Coronary artery (tissue), 2 donors: ENCODE data around the gene JDP2.

Source experiments
- DNase-seq: peaks from one replicate; pipeline ENCODE4 v3.0.0-alpha.2; 2017; ENCODE audit warnings: low spot score
- H3K27ac ChIP-seq, 2 donors: fragments of 200-600 bp; sonication (generic); one replicate each; pipeline ENCODE4 v1.5.1; 2016 to 2019
- H3K4me3 ChIP-seq: fragments of 200-600 bp; sonication (generic); 2 replicates; pipeline ENCODE4 v1.5.1; 2016; ENCODE audit warnings: mild to moderate bottlenecking, moderate library complexity
- TF ChIP-seq, protein P1 (sequence below): fragments of 200-600 bp; sonication (generic); IDR thresholded peaks from one replicate; pipeline ENCODE4 v1.5.1; 2019; ENCODE audit warnings: antibody characterized with exemption

Gene JDP2

DNA sequence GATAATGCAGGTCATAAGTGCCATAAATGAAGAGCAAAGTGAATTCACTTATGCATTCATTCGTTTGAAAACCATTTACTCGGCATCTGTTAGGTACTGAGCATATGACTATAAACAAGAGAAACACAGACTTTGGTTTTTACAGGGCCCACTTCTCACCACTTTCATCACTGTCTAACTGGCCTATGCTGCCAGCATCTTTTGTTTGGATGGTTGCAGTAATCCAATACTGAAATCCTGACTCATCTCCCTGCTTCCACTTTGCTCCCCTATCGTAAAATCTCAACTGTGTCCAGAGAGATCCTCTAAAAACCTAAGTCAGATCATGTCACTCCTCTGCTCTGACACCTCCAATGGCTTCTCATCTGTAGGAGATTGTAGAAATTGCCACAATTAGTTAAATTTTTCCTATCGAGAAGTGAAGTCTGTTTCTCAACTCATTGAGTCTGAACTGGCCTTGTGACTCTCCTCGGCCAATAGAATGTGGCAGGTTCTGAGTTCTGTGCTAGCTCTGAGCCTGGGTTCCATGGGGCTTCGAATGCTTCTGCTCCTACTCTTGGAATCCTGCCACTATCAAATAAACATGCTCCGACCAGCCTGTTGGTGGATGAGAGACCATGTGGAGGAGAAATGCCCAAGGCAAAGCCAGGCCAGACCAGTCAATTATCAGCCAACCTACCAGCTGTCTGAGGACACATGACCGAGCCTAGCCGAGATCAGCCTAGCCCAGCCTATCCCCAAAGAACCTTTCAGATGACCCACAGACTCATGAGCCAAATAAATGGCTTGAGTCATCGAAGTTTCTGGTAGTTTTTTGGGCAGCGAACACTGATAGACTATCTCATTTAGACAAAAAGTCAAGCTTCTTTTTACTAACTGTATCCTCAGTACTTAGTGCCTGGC lies 92.3 kb downstream of the JDP2 start:
- DNase-seq: no peak
- Histone ChIP-seq H3K4me3 (no peak overlapping the region), H3K27ac (no peak overlapping the region)
- TF ChIP-seq, protein P1, sequence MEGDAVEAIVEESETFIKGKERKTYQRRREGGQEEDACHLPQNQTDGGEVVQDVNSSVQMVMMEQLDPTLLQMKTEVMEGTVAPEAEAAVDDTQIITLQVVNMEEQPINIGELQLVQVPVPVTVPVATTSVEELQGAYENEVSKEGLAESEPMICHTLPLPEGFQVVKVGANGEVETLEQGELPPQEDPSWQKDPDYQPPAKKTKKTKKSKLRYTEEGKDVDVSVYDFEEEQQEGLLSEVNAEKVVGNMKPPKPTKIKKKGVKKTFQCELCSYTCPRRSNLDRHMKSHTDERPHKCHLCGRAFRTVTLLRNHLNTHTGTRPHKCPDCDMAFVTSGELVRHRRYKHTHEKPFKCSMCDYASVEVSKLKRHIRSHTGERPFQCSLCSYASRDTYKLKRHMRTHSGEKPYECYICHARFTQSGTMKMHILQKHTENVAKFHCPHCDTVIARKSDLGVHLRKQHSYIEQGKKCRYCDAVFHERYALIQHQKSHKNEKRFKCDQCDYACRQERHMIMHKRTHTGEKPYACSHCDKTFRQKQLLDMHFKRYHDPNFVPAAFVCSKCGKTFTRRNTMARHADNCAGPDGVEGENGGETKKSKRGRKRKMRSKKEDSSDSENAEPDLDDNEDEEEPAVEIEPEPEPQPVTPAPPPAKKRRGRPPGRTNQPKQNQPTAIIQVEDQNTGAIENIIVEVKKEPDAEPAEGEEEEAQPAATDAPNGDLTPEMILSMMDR: no peak

DNA sequence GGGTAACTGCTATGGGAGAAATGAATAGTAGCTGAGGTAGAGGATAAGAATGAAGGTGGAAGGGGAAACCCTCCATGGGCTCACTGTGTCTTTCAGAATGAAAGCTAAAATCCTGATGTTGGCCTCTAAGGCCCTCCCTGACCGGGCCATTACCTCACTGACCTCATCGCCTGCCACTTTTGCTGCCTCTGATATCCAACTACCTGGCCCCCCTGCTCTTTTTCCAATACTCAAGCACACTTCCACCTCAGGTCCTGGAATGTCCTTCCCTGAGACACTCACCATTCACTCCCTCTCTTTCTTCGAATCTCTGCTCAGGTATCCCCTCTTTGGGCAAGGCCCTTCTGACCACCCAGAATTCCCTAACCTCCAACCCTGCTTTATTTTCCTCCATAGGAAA lies 93.0 kb downstream of the JDP2 start:
- DNase-seq: no peak
- no peak overlapping the region for H3K27ac ChIP-seq
- no peak overlapping the region for H3K4me3 ChIP-seq
- TF ChIP-seq, protein P1: no peak

DNA sequence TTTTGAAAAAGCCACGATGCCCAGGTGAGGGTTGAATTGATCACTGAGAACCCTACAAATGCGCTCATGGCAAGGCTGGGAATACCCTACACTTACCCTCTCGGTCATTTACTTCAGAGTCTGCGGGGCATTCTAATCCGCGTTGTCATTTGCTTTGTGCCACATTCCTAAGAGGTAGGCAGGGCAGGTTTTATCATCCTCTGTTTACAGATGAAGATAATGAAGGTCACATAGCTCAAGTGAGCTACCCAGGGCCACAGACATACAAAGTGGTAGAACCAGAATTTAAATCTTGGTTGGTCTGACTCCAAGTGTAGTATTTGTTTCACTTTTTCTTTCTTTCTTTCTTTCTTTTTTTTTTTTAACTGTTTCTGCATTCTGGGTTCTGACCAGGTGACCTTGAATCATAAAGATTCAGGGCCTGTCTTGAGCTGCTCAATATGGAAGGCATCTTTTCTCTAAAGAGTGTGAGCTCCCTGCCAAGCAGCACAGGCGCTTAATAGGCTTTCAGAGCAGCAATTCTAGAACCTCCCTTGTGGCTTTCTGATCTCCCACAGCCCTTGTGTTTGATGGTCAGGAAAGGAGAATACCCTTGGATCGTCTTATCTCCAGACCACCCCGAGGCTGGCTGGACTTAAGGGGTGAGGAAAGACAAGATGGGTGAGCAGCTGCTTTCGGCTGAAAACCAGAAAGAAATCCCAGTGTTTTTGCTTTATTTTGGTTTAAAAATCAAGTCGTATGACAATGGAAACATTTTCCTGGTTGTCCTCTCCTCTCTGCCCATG lies 93.8 kb downstream of the JDP2 start:
- H3K27ac ChIP-seq: no peak overlapping the region
- no peak for DNase-seq
- TF ChIP-seq, protein P1: no peak
- H3K4me3 ChIP-seq: no peak overlapping the region

DNA sequence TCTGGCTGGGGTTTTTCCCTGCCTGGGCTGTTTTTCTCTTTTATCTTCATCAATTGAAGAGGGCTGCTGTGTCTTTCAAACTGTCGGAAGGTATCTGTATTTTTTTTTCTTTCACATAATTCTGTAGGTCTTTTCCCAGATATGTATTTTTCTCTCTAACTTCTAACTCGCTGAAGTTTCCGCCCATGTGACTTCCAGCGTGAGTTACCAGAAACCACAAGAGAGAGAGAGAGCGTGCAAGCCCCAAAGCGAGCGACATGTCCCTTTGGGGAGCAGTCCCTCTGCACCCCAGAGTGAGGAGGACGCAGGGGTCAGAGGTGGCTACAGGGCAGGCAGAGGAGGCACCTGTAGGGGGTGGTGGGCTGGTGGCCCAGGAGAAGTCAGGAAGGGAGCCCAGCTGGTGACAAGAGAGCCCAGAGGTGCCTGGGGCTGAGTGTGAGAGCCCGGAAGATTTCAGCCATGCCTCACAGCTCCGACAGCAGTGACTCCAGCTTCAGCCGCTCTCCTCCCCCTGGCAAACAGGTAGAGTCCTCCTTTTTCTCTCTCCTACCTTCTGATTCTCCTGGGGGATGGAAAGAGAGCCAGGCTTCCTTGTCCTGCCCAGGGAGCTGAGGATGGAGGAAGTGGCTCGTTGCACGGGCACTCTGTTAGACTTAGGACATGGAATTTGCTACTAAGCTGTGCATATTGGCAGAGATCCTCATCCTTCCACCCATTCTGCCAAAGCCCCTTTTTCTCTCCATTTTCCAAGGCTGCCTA lies 94.6 kb downstream of the JDP2 start, which contains the start of gene BATF:
BATF (plus strand) TSS at position 246 of the 759 bp plus-strand sequence; CDS start at position 460, 214 bp downstream.
- H3K27ac ChIP-seq: peak within 1 kb of the TSS in 1 of 2 donors; percentile 58
- TF ChIP-seq, protein P1: no peak
- DNase-seq: no peak
- H3K4me3 ChIP-seq: peak within 1 kb of the TSS; percentile 62

DNA sequence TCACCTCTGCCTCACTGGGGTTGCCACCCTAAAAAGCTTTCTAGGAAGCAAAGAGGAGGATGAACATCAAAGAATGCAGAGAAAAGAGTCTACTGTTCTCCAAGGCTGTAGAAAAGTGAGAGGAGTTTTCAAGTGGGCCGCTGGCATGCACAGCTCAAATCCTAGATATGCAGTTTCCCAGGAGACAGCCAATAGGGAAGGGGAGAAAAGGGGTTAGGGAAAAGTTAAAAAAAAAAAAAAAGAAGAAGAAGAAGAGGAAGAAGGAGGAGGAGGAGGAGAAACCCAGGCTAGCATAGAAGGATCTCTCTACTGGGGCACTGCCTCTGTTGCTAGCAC lies 95.1 kb downstream of the JDP2 start:
- Histone ChIP-seq H3K27ac (no peak overlapping the region), H3K4me3 (peak overlapping the region; percentile 62)
- TF ChIP-seq, protein P1: no peak
- DNase-seq: no peak
